Stimulated activated CD4-positive, alpha-beta T cell treated with anti-CD3 and anti-CD28 coated beads, TNF-alpha, amount 100 ng/mL, for 4 hours (primary cell): ENCODE results near the gene MTHFSD.
"Not testable (repeated sequence)": the region's sequence is repeated elsewhere in the genome, so short reads cannot be mapped to it uniquely, and the experiment has no call there.

ENCODE experiments used
- DNase-seq, 3 experiments: peaks; one replicate each; pipeline ENCODE4 v3.0.0-alpha.2; 2020; ENCODE audit warnings: low read depth in 3 of 3

The MTHFSD gene

GRCh38 chr16:86554917-86555703 is at the start of gene MTHFSD:
MTHFSD (minus strand) TSS chr16:86555235; CDS start chr16:86555184, 51 bp downstream.
- DNase-seq: peak; percentile 92 to 96 (median 96)

GRCh38 chr16:86604436-86605193 is 49.6 kb upstream of the MTHFSD start:
- peak; percentile 8 to 21 (median 21) for DNase-seq

DNA sequence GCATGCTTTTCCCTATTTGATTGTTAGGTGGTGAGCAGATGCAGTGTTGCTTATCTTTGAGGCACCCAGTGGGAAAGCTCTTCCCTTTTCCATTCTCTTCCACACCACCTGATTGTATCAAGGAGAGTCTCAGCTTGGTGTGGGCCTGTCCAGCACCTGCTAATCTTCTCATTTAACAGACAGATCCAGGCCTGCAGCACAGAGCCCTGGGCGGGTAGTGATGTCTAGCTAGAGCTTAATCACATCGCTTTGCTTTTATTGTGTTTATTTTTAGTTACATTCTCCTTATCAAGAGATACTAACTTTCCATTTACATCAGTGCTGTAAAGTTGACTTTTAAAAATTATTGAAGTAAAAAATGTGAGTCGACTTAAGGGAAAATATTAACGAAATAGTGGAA is 47.5 kb upstream of the MTHFSD start:
- DNase-seq: no peak

DNA sequence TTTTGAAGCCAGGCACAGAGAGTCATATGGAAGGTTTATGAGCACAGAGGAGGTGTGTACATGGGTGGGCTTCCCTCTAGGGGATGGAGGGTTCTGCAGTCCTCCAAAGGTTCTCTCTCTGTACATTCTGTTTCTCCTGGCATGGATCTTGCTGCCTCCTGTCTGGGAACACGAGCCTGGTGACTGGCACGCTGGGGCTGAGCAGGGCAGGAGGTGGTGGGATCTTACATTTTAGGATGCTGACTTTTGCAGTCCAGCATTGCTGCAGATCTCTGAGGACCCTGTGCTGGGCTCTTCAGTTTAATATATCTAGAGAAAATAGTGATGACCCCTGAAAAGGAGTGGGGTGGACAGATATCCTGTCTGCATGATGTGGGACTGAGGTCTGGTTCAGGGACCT is 46.3 kb upstream of the MTHFSD start:
- DNase-seq: no peak

DNA sequence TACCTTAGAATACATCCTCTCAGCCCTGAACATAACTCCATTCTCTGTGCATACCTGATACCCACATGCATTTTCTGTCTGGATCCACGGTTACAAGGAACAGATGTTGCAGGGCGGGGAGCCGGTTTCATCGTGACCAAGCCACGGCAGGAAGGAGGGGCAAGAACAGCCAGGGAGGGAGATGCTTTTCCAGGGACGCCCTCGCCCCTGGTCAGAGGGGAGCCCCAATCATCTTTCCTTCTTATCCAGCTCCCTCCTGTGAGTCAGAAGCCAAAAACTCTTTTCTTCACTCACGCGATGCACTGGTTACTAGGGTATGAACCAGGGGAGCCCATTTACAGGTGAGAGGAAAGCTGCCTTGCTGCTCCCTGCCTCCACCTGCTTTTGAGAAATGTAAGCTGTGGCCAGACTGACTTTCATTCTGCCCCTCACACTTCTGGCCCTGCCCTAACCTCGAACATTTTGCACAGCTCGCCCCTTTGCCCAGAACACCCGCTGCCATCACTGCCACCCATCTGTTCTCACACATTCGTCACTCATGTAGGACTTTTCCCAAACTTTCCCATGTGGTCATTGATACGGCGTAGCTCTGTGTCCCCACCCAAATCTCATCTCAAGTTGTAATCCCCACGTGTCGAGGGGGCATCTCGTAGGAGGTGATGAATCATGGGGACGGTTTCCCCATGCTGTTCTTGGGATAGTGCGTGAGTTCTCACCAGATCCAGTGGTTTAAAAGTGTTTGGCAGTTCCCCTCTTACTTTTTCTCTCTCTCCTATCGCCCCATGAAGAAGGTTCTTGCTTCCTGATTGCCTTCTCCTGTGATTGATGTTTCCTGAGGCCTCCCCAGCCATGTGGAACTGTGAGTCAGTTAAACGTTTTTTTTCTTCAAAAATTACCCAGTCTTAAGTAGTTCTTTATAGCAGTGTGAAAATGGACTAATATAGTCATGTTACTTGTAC is 43.9 kb upstream of the MTHFSD start:
- no peak for DNase-seq

- DNase-seq: no peak
Observed at GRCh38 chr16:86597880-86598606, 43.0 kb upstream of the MTHFSD start.

- DNase-seq: no peak
Observed at GRCh38 chr16:86597126-86597879, 42.3 kb upstream of the MTHFSD start.

GRCh38 chr16:86595983-86596605 is 41.1 kb upstream of the MTHFSD start:
- DNase-seq: no peak

GRCh38 chr16:86594721-86595120 is 39.7 kb upstream of the MTHFSD start:
- no peak for DNase-seq

DNA sequence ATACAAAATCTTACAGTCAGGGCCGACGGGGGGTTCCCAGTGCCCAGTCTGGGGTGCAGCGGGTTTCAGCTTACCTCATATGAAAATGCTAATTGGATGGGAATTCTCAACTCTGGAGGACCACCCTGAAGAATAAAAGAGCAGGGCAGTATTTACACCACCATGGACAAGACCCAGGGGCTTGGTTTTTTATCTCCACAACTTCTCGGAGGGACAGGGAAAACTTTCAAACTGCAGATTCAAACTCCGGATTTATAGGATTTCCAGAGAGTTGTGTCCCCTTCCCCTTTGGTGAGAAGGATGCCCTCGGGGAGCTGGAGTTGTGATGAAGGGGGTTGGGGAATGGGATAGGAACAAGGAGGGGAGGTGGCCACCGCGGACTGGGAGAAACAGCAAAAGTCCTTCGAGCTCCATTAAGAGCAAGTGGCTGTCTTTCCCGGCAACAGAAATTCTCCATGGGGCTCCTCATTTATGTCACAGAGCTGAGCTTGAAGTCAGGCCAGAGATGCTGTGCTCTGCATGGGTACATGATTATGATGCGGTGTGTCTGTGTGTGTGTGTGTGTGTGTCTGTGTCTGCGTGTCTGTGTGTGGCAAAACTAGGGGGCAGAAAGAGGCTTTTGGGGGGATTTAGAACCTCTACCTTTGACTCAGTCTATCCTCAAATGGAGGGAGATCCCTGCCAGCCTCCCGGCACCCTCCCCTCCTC is 39.0 kb upstream of the MTHFSD start:
- no peak for DNase-seq

GRCh38 chr16:86591270-86591669 is 36.2 kb upstream of the MTHFSD start:
- DNase-seq: no peak

- no peak for DNase-seq
Observed at GRCh38 chr16:86590501-86591144, 35.6 kb upstream of the MTHFSD start.

GRCh38 chr16:86587955-86588354 is 32.9 kb upstream of the MTHFSD start:
- DNase-seq: not testable (repeated sequence)

- DNase-seq: no peak
Observed at GRCh38 chr16:86587487-86587886, 32.5 kb upstream of the MTHFSD start.

- no peak for DNase-seq
Observed at GRCh38 chr16:86585821-86586611, 31.0 kb upstream of the MTHFSD start.

- no peak for DNase-seq
Observed at GRCh38 chr16:86584726-86585721, 30.0 kb upstream of the MTHFSD start.
